H1 (cell line): Measurements from ENCODE around the gene NCK2. TPM values are rescaled to one million over a fixed set of nuclear protein-coding genes. Genes with fewer than 3 reads are reported as not detected.

Source experiments
- CTCF ChIA-PET: fragments of 300-600 bp; sonication (Branson Sonifier 250); formaldehyde crosslinking; loops from one replicate; lab custom pipeline; 2021; ENCODE audit not compliant: partially characterized antibody; lab: Charles Lee
- POLR2A ChIA-PET: fragments of 300-600 bp; sonication (Branson Sonifier 250); formaldehyde crosslinking; loops from one replicate; lab custom pipeline; 2021; ENCODE audit warnings: inconsistent platforms; ENCODE audit not compliant: partially characterized antibody; lab: Charles Lee
- DNase-seq, 2 experiments: peaks; one replicate each; pipeline versions ENCODE4 v3.0.0 to v3.0.0-alpha.2; 2010 to 2022; ENCODE audit warnings: low spot score in 2 of 2, low read depth in 1 of 2, mixed read lengths in 1 of 2
- FAIRE-seq: peaks from 2 replicates; lab custom pipeline; 2011; peaks lifted over from hg19 to GRCh38; lab: Jason Lieb, UNC
- H2AFZ ChIP-seq: 2 replicates; pipeline ENCODE4 v1.8.1; 2012; ENCODE audit warnings: low read length, inconsistent platforms
- H2AK5ac ChIP-seq: 2 replicates; pipeline ENCODE4 v1.6.1; 2013; ENCODE audit warnings: low read depth, low read length
- H2BK120ac ChIP-seq: replicated peaks from 2 replicates; pipeline ENCODE3; 2013; ENCODE audit warnings: low read depth, low read length, inconsistent platforms
- H2BK12ac ChIP-seq: 2 replicates; pipeline ENCODE4 v1.6.1; 2013; ENCODE audit warnings: low read depth, low read length
- H2BK15ac ChIP-seq: 2 replicates; pipeline ENCODE4 v1.6.1; 2013; ENCODE audit warnings: low read length
- H2BK20ac ChIP-seq: 2 replicates; pipeline ENCODE4 v1.6.1; 2013; ENCODE audit warnings: low read length
- H2BK5ac ChIP-seq: 2 replicates; pipeline ENCODE4 v1.6.1; 2013; ENCODE audit warnings: low read depth, low read length
- H3K14ac ChIP-seq: 2 replicates; pipeline ENCODE4 v1.6.1; 2013; ENCODE audit warnings: inconsistent platforms; ENCODE audit not compliant: insufficient read length
- H3K18ac ChIP-seq: 2 replicates; pipeline ENCODE4 v1.6.1; 2013; ENCODE audit warnings: low read length; ENCODE audit errors: extremely low read depth
- H3K23ac ChIP-seq: 2 replicates; pipeline ENCODE4 v1.6.1; 2013; ENCODE audit warnings: inconsistent platforms; ENCODE audit not compliant: insufficient read length
- H3K23me2 ChIP-seq: 2 replicates; pipeline ENCODE4 v1.6.1; 2013; ENCODE audit warnings: low read depth, low read length
- H3K27ac ChIP-seq: 2 replicates; pipeline ENCODE4 v1.6.1; 2011; ENCODE audit warnings: low read depth, low read length, inconsistent platforms
- H3K27me3 ChIP-seq, 4 experiments: replicated peaks in 1 of 4; 1 replicate in 1 of 4; 2 replicates in 3 of 4; pipeline versions ENCODE4 v1.6.1 to v1.8.1; 2011 to 2013; ENCODE audit warnings: low read length in 3 of 4, mild to moderate bottlenecking in 3 of 4, inconsistent platforms in 2 of 4, mixed read lengths in 2 of 4, moderate library complexity in 1 of 4; ENCODE audit not compliant: control insufficient read depth in 3 of 4, insufficient read depth in 3 of 4; ENCODE audit errors: extremely low read depth in 1 of 4
- H3K36me3 ChIP-seq, 4 experiments: 2 replicates each; pipeline versions ENCODE4 v1.6.1 to v1.8.1; 2011 to 2013; ENCODE audit warnings: mild to moderate bottlenecking in 4 of 4, low read length in 3 of 4, moderate library complexity in 2 of 4, control low read depth in 1 of 4, inconsistent platforms in 1 of 4; ENCODE audit not compliant: insufficient read depth in 4 of 4, control insufficient read depth in 2 of 4
- H3K4ac ChIP-seq: replicated peaks from 2 replicates; pipeline ENCODE3; 2013; ENCODE audit warnings: low read length, low read depth, mixed read lengths, inconsistent platforms; ENCODE audit not compliant: insufficient read length
- H3K4me1 ChIP-seq, 4 experiments: replicated peaks in 1 of 4; 1 replicate in 1 of 4; 2 replicates in 3 of 4; pipeline versions ENCODE4 v1.6.1 to v1.8.1; 2011 to 2013; ENCODE audit warnings: low read length in 3 of 4, inconsistent platforms in 2 of 4, mixed read lengths in 1 of 4; ENCODE audit not compliant: insufficient read depth in 4 of 4, control insufficient read depth in 3 of 4
- H3K4me2 ChIP-seq, 2 experiments: 2 replicates each; pipeline versions ENCODE4 v1.6.1 to v1.8.1; 2011 to 2013; ENCODE audit warnings: low read depth in 2 of 2, low read length in 2 of 2, control low read depth in 1 of 2, inconsistent platforms in 1 of 2, mild to moderate bottlenecking in 1 of 2; ENCODE audit not compliant: insufficient read depth in 1 of 2
- H3K4me3 ChIP-seq, 4 experiments: fragments of 200-600, 300-600 bp in 1 of 4; sonication (generic), shearing (Covaris generic), sonication (Bioruptor Twin) in 1 of 4; 2 replicates each; pipeline versions ENCODE4 v1.5.1 to v1.8.1; 2011 to 2016; ENCODE audit warnings: low read length in 4 of 4, low read depth in 3 of 4, control low read depth in 2 of 4, inconsistent platforms in 2 of 4, mild to moderate bottlenecking in 2 of 4, mixed read lengths in 1 of 4, moderate library complexity in 1 of 4; ENCODE audit not compliant: insufficient read depth in 2 of 4; ENCODE audit errors: extremely low read depth in 1 of 4
- H3K56ac ChIP-seq: replicated peaks from 2 replicates; pipeline ENCODE3; 2013; ENCODE audit warnings: low read depth, mild to moderate bottlenecking, mixed read lengths, low read length, inconsistent platforms; ENCODE audit not compliant: insufficient read length
- H3K79me1 ChIP-seq: 2 replicates; pipeline ENCODE4 v1.6.1; 2013; ENCODE audit warnings: low read depth, low read length, control low read depth
- H3K79me2 ChIP-seq, 2 experiments: 2 replicates each; pipeline versions ENCODE4 v1.6.1 to v1.8.1; 2012 to 2013; ENCODE audit warnings: low read length in 2 of 2, mild to moderate bottlenecking in 2 of 2, inconsistent platforms in 1 of 2; ENCODE audit not compliant: insufficient read depth in 2 of 2, control insufficient read depth in 1 of 2
- H3K9ac ChIP-seq, 4 experiments: replicated peaks in 1 of 4; 1 replicate in 1 of 4; 2 replicates in 3 of 4; pipeline versions ENCODE4 v1.6.1 to v1.8.1; 2011 to 2013; ENCODE audit warnings: low read depth in 3 of 4, low read length in 3 of 4, control low read depth in 2 of 4, mild to moderate bottlenecking in 2 of 4, moderate library complexity in 2 of 4, inconsistent platforms in 1 of 4; ENCODE audit errors: extremely low read depth in 1 of 4
- H3K9me3 ChIP-seq, 2 experiments: 2 replicates each; pipeline versions ENCODE4 v1.6.1 to v1.8.1; 2012 to 2013; ENCODE audit warnings: mild to moderate bottlenecking in 2 of 2, moderate library complexity in 2 of 2, control low read depth in 1 of 2, inconsistent platforms in 1 of 2, low read depth in 1 of 2, low read length in 1 of 2, mixed read lengths in 1 of 2; ENCODE audit not compliant: insufficient read depth in 2 of 2
- H4K20me1 ChIP-seq, 2 experiments: replicated peaks in 1 of 2; 2 replicates each; pipeline versions ENCODE3 to v1.8.1; 2011 to 2013; ENCODE audit warnings: inconsistent platforms in 2 of 2, low read length in 2 of 2, mild to moderate bottlenecking in 1 of 2; ENCODE audit not compliant: insufficient read depth in 2 of 2, control insufficient read depth in 1 of 2
- H4K5ac ChIP-seq: 2 replicates; pipeline ENCODE4 v1.6.1; 2013; ENCODE audit warnings: low read length, low read depth, mixed read lengths, inconsistent platforms; ENCODE audit not compliant: insufficient read length
- H4K8ac ChIP-seq: 2 replicates; pipeline ENCODE4 v1.8.0; 2013; ENCODE audit warnings: mild to moderate bottlenecking, moderate library complexity, low read length, inconsistent platforms; ENCODE audit not compliant: insufficient read depth; ENCODE audit errors: extremely low read depth
- H4K91ac ChIP-seq: replicated peaks from 2 replicates; pipeline ENCODE3; 2013; ENCODE audit warnings: low read length, mixed read lengths, inconsistent platforms; ENCODE audit not compliant: insufficient read length
- JUN ChIP-seq: IDR thresholded peaks from 2 replicates; pipeline ENCODE4 v1.6.1; 2011; ENCODE audit warnings: low read depth, mild to moderate bottlenecking, improper control_type of control experiment, low read length
- KDM1A ChIP-seq: fragments of 200-600, 300-600 bp; sonication (generic); IDR thresholded peaks from 2 replicates; pipeline ENCODE4 v1.7.1; 2016; ENCODE audit warnings: mild to moderate bottlenecking, low read length, borderline replicate concordance
- NRF1 ChIP-seq: IDR thresholded peaks from 2 replicates; pipeline ENCODE4 v1.6.1; 2011; ENCODE audit warnings: mild to moderate bottlenecking, low read depth, low read length, improper control_type of control experiment
- POLR2AphosphoS5 ChIP-seq: IDR thresholded peaks from 2 replicates; pipeline ENCODE4 v1.6.1; 2011; ENCODE audit warnings: low read depth, low read length
- SAP30 ChIP-seq: fragments of 300-600 bp; sonication (generic); IDR thresholded peaks from 2 replicates; pipeline ENCODE4 v1.7.1; 2012; ENCODE audit warnings: low read length, moderate library complexity, mild to moderate bottlenecking, inconsistent platforms; ENCODE audit not compliant: insufficient read depth, insufficient replicate concordance
- SUZ12 ChIP-seq: fragments of 200-600 bp; sonication (generic); IDR thresholded peaks from 2 replicates; pipeline ENCODE4 v1.6.1; 2012; ENCODE audit warnings: mild to moderate bottlenecking, inconsistent platforms, low read length, moderate library complexity, mixed read lengths
- ZNF274 ChIP-seq: IDR thresholded peaks from 2 replicates; pipeline ENCODE4 v1.7.0; 2012; ENCODE audit warnings: low read length, borderline replicate concordance; ENCODE audit errors: extremely low read depth
- WGBS, 2 experiments: shearing (Covaris generic) in 1 of 2; methylation state at CpG; one replicate each; pipeline versions ENCODE4 v1.1.6 to v1.1.7; 2013 to 2015; ENCODE audit warnings: low lambda C conversion rate in 2 of 2, mixed read lengths in 2 of 2, inconsistent platforms in 1 of 2, low coverage in 1 of 2, missing lambda C conversion rate in 1 of 2; ENCODE audit not compliant: insufficient replicate concordance in 2 of 2, insufficient coverage in 1 of 2, insufficient read length in 1 of 2; ENCODE audit errors: extremely low coverage in 1 of 2, missing lambda C conversion rate in 1 of 2; 5-methylcytosine and 5-hydroxymethylcytosine counted together
- polyA plus RNA-seq, 7 experiments: library from polyadenylated mRNA; depleted of rRNA in 3 of 7; stranded (reverse) in 5 of 7; unstranded in 2 of 7; fragments of >200 nt in 5 of 7; fragments of 200-250 nt in 2 of 7; gene quantifications; 1 replicate in 5 of 7; 2 replicates in 1 of 7; 4 replicates in 1 of 7; pipeline versions ENCODE4 v1.2.1 to v1.2.3, GENCODE V29; 2011 to 2013; ENCODE audit warnings: missing spikeins in 2 of 7, mixed read lengths in 2 of 7
- total RNA-seq: library from RNA; stranded (reverse); fragmentation: NEBNext Ultra II Directional; extraction: Animal tissue kit (Norgen Biotek cat#: 25700); gene quantifications from 2 replicates; pipeline ENCODE4 v1.2.1, GENCODE V29; 2021

Gene NCK2
- total and polyA plus RNA-seq, 2 of the 8 experiments (the other 6 are each of a cell fraction or from before 2014, with no cell fraction given), result 30.3 to 65.7 TPM

DNA sequence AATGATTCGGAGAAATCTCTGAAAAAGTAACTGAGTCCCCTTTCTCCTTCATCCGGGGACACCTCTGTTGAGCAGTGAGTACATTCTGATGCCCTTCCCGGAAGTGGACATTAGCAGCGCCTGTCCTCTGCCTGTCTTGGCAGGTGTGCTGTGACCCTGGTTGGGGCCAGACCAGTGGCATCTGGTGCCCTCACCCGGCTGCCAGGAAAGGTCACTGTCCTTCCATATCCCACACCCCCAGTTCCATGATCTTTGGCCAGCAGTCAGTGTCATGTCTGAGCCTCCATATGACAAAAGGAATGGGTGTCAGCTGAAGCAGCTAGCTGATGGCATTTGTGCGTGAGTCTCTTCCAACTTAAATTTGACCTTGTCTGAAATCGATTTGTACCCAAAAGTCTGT, 128.1 kb downstream of the NCK2 start:
- Histone ChIP-seq H3K79me2 (peaks cover 0 to 34% of the 10 kb centered on the region in 2 experiments; a peak in 2 of 4 replicates), H4K5ac (no peak overlapping the region), H3K79me1 (peaks cover 12% of the 10 kb centered on the region; the same call in 1 of the 2 replicates), H4K8ac (no peak overlapping the region), H3K4me2 (no peak overlapping the region), H2AK5ac (no peak overlapping the region), H3K18ac (no peak overlapping the region), H2BK5ac (no peak overlapping the region), H2BK120ac (no peak overlapping the region), H4K20me1 (peaks cover 0 to 5% of the 10 kb centered on the region in 2 experiments), H2BK20ac (no peak overlapping the region), H3K27me3 (no peaks in the 10 kb centered on the region), H3K4me1 (peaks cover 0 to 8% (median 0%) of the 10 kb centered on the region in 4 experiments; a peak in 2 of 7 replicates), H3K14ac (no peak overlapping the region), H4K91ac (no peak overlapping the region), H3K9ac (no peak overlapping the region), H3K4me3 (no peak overlapping the region), H3K27ac (no peak overlapping the region), H3K56ac (no peak overlapping the region), H3K23ac (no peak overlapping the region), H3K4ac (no peak overlapping the region), H2AFZ (no peak overlapping the region), H2BK12ac (no peak overlapping the region; the same call in 1 of the 2 replicates), H3K36me3 (no peaks in the 10 kb centered on the region), H2BK15ac (no peak overlapping the region), H3K23me2 (no peaks in the 10 kb centered on the region), H3K9me3 (no peaks in the 10 kb centered on the region)
- ChIA-PET CTCF (no interaction called here), POLR2A (no interaction called here)
- DNase-seq (no peak), FAIRE-seq (no peak)
- TF ChIP-seq SAP30 (no peak), NRF1 (no peak), ZNF274 (no peak), POLR2AphosphoS5 (no peak), JUN (no peak), KDM1A (no peak), SUZ12 (no peak)
- WGBS, 2 experiments, result 90% methylated on average over 7 of the region's 7 CpGs; no CpG with 5 or more reads in 1 of the 2 experiments
